ENCODE data around the gene DHRS9.

The DHRS9 gene

GRCh38 chr2:169069341-169069740, at the start of gene DHRS9:
TSS of gene DHRS9 (plus strand) at chr2:169069563. CDS start at chr2:169081582, 12,019 bp downstream.
- no peak for TF ChIP-seq CTCF (IDR thresholded peaks at IDR 0.05; ENCODE audit: unreplicated experiment in 3 of 3)
- no peak within 1 kb of the TSS for H3K4me3 Mint-ChIP-seq
- H3K9me3 Mint-ChIP-seq, result no peaks in the 10 kb centered on the region

GRCh38 chr2:169023161-169023560, 46.2 kb upstream of the DHRS9 start:
- H3K27ac Mint-ChIP-seq, result no peak overlapping the region
- TF ChIP-seq CTCF (IDR thresholded peaks at IDR 0.05; ENCODE audit: unreplicated experiment in 3 of 3), result no peak
- H3K4me3 Mint-ChIP-seq, result no peak overlapping the region
- no peaks in the 10 kb centered on the region for H3K36me3 Mint-ChIP-seq (ENCODE audit: low read depth)
- H3K4me1 Mint-ChIP-seq, result no peaks in the 10 kb centered on the region
- no peaks in the 10 kb centered on the region for H3K9me3 Mint-ChIP-seq
- no peaks in the 10 kb centered on the region for H3K27me3 Mint-ChIP-seq (ENCODE audit: low read depth)

More at GRCh38 chr2:169069341-169069740, at the start of gene DHRS9:
- H3K4me1 Mint-ChIP-seq, result no peaks in the 10 kb centered on the region
- no peak within 1 kb of the TSS for H3K27ac Mint-ChIP-seq
- no peaks in the 10 kb centered on the region for H3K27me3 Mint-ChIP-seq (ENCODE audit: low read depth)
- H3K36me3 Mint-ChIP-seq (ENCODE audit: low read depth), result no peaks in the 10 kb centered on the region

- Mint-ChIP-seq H3K27ac (no peak overlapping the region), H3K4me1 (no peaks in the 10 kb centered on the region), H3K36me3 (ENCODE audit: low read depth) (no peaks in the 10 kb centered on the region), H3K9me3 (no peaks in the 10 kb centered on the region), H3K27me3 (ENCODE audit: low read depth) (no peaks in the 10 kb centered on the region), H3K4me3 (no peak overlapping the region)
- no peak for TF ChIP-seq CTCF (IDR thresholded peaks at IDR 0.05; ENCODE audit: unreplicated experiment in 3 of 3)
Observed at GRCh38 chr2:169026056-169026455, 43.3 kb upstream of the DHRS9 start.

GRCh38 chr2:169027234-169027633, 42.1 kb upstream of the DHRS9 start:
- Mint-ChIP-seq H3K27ac (no peak overlapping the region), H3K36me3 (ENCODE audit: low read depth) (no peaks in the 10 kb centered on the region), H3K9me3 (no peaks in the 10 kb centered on the region), H3K4me3 (no peak overlapping the region), H3K4me1 (no peaks in the 10 kb centered on the region), H3K27me3 (ENCODE audit: low read depth) (no peaks in the 10 kb centered on the region)
- TF ChIP-seq CTCF (IDR thresholded peaks at IDR 0.05; ENCODE audit: unreplicated experiment in 3 of 3), result no peak

GRCh38 chr2:169029341-169029740, 40.0 kb upstream of the DHRS9 start:
- no peaks in the 10 kb centered on the region for H3K4me1 Mint-ChIP-seq
- H3K27me3 Mint-ChIP-seq (ENCODE audit: low read depth), result no peaks in the 10 kb centered on the region
- H3K9me3 Mint-ChIP-seq, result no peaks in the 10 kb centered on the region
- no peak for TF ChIP-seq CTCF (IDR thresholded peaks at IDR 0.05; ENCODE audit: unreplicated experiment in 3 of 3)
- H3K36me3 Mint-ChIP-seq (ENCODE audit: low read depth), result no peaks in the 10 kb centered on the region
- H3K27ac Mint-ChIP-seq, result no peak overlapping the region
- H3K4me3 Mint-ChIP-seq, result no peak overlapping the region

GRCh38 chr2:169031202-169031601, 38.2 kb upstream of the DHRS9 start, which contains the start of gene ABCB11:
TSS of gene ABCB11 (minus strand) at chr2:169031324. CDS start at chr2:169018125, 13,199 bp downstream.
- Mint-ChIP-seq H3K9me3 (no peaks in the 10 kb centered on the region), H3K27ac (no peak within 1 kb of the TSS), H3K4me3 (no peak within 1 kb of the TSS), H3K4me1 (no peaks in the 10 kb centered on the region), H3K36me3 (ENCODE audit: low read depth) (no peaks in the 10 kb centered on the region), H3K27me3 (ENCODE audit: low read depth) (no peaks in the 10 kb centered on the region)
- TF ChIP-seq CTCF (IDR thresholded peaks at IDR 0.05; ENCODE audit: unreplicated experiment in 3 of 3), result no peak

Measured in nephron (organoid).